HepG2 (cell line): ENCODE data around the gene EGR1. TPM values are rescaled to one million over a fixed set of nuclear protein-coding genes. Genes with fewer than 3 reads are reported as not detected.

ENCODE experiments used
- ATAC-seq: fragments of 200-7000 bp; cut with Tn5 transposase; 3 replicates; pipeline ENCODE4 v1.9.1; 2020; ENCODE audit warnings: mild to moderate bottlenecking, moderate library complexity
- BruUV-seq: library from RNA; stranded (reverse); fragments of 400-500 nt; replicated peaks from 2 replicates; lab custom pipeline; 2021; lab: Mats Ljungman, UMichigan
- CTCF ChIA-PET: fragments of 300-600 bp; formaldehyde crosslinking; extraction: SDS; loops from one replicate; lab custom pipeline; 2021; ENCODE audit warnings: low total read pairs, inconsistent platforms, low intra/inter-chr PET ratio; lab: Yijun Ruan, JAX
- POLR2A ChIA-PET: fragments of 350-600 bp; sonication (Branson Sonifier 250); formaldehyde crosslinking; loops from one replicate; lab custom pipeline; 2020; ENCODE audit warnings: antibody characterized with exemption, inconsistent platforms; lab: Yijun Ruan, JAX
- DNase-seq: peaks from one replicate; pipeline ENCODE4 v3.0.0-alpha.2; 2015; ENCODE audit warnings: low spot score
- FAIRE-seq: peaks from 3 replicates; lab custom pipeline; 2011; peaks lifted over from hg19 to GRCh38; lab: Jason Lieb, UNC
- H2AFZ ChIP-seq: one replicate; pipeline ENCODE4 v1.6.1; 2011; ENCODE audit warnings: low read length, inconsistent platforms
- H3K27ac ChIP-seq: fragments of 300-600 bp; 3 replicates; pipeline ENCODE4 v1.8.0; 2011; ENCODE audit warnings: mixed run types, mild to moderate bottlenecking, mixed read lengths, low read length, inconsistent platforms; ENCODE audit not compliant: insufficient read depth; ENCODE audit errors: extremely low read length
- H3K27me3 ChIP-seq, 2 experiments: fragments of 200-600 bp in 1 of 2; 2 replicates in 1 of 2; 3 replicates in 1 of 2; pipeline versions ENCODE4 v1.6.0 to v1.8.0; 2011; ENCODE audit warnings: low read length in 2 of 2, mild to moderate bottlenecking in 2 of 2, moderate library complexity in 2 of 2, inconsistent platforms in 1 of 2; ENCODE audit not compliant: insufficient read depth in 2 of 2, control insufficient read depth in 1 of 2
- H3K36me3 ChIP-seq, 2 experiments: fragments of 200-600 bp in 1 of 2; replicated peaks in 1 of 2; 2 replicates in 1 of 2; 3 replicates in 1 of 2; pipeline versions ENCODE4 v1.5.1 to v1.8.0; 2011; ENCODE audit warnings: low read length in 2 of 2, inconsistent platforms in 1 of 2; ENCODE audit not compliant: insufficient read depth in 2 of 2, control insufficient read depth in 1 of 2
- H3K4me1 ChIP-seq: 2 replicates; pipeline ENCODE4 v1.5.1; 2012; ENCODE audit warnings: low read length, inconsistent platforms; ENCODE audit not compliant: insufficient read depth
- H3K4me2 ChIP-seq: 2 replicates; pipeline ENCODE4 v1.6.0; 2011; ENCODE audit warnings: low read depth, low read length, inconsistent platforms
- H3K4me3 ChIP-seq, 3 experiments: fragments of 200-600 bp in 1 of 3; sonication (generic), shearing (Covaris generic) in 1 of 3; replicated peaks in 1 of 3; 2 replicates each; pipeline ENCODE4 v1.5.1; 2011 to 2016; ENCODE audit warnings: low read length in 3 of 3, inconsistent platforms in 2 of 3, low read depth in 2 of 3, mild to moderate bottlenecking in 2 of 3, control low read depth in 1 of 3, mixed read lengths in 1 of 3; ENCODE audit not compliant: insufficient read depth in 1 of 3
- H3K79me2 ChIP-seq: one replicate; pipeline ENCODE4 v1.6.1; 2011; ENCODE audit warnings: low read length, inconsistent platforms; ENCODE audit not compliant: insufficient read depth
- H3K9ac ChIP-seq: 2 replicates; pipeline ENCODE4 v1.6.0; 2011; ENCODE audit warnings: mild to moderate bottlenecking, low read depth, low read length, inconsistent platforms; ENCODE audit not compliant: insufficient read depth
- H3K9me3 ChIP-seq: 2 replicates; pipeline ENCODE4 v1.5.1; 2012; ENCODE audit warnings: mild to moderate bottlenecking, low read length
- H4K20me1 ChIP-seq: 2 replicates; pipeline ENCODE4 v1.6.0; 2011; ENCODE audit warnings: inconsistent platforms, mild to moderate bottlenecking, low read length, moderate library complexity; ENCODE audit not compliant: insufficient read depth
- AGO2 ChIP-seq: fragments of 200-400 bp; formaldehyde crosslinking; optimal IDR thresholded peaks from 2 replicates; pipeline ENCODE3; 2017; ENCODE audit warnings: mild to moderate bottlenecking, low read depth, low read length, moderate library complexity
- ARNTL ChIP-seq: sonication (generic); formaldehyde crosslinking; IDR thresholded peaks from 2 replicates; pipeline ENCODE4 v1.4.0; 2020; ENCODE audit warnings: mild to moderate bottlenecking, missing genetic modification reagents
- ATM ChIP-seq: fragments of 450-650 bp; IDR thresholded peaks from 2 replicates; pipeline ENCODE4 v1.7.1; 2017; ENCODE audit warnings: mild to moderate bottlenecking, borderline replicate concordance
- HIVEP1 ChIP-seq: sonication (generic); formaldehyde crosslinking; IDR thresholded peaks from 2 replicates; pipeline ENCODE4 v1.4.0; 2020; ENCODE audit warnings: mild to moderate bottlenecking, missing genetic modification reagents
- HOXA9 ChIP-seq: sonication (generic); formaldehyde crosslinking; IDR thresholded peaks from 2 replicates; pipeline ENCODE4 v1.8.1; 2022; ENCODE audit warnings: missing genetic modification reagents, mild to moderate bottlenecking, moderate library complexity, borderline replicate concordance
- JARID2 ChIP-seq: sonication (generic); formaldehyde crosslinking; IDR thresholded peaks from 2 replicates; pipeline ENCODE4 v1.8.1; 2023; ENCODE audit warnings: missing genetic modification reagents, inconsistent platforms; ENCODE audit not compliant: insufficient replicate concordance
- MED13 ChIP-seq: sonication (generic); formaldehyde crosslinking; IDR thresholded peaks from 2 replicates; pipeline ENCODE4 v1.5.0; 2020; ENCODE audit warnings: missing genetic modification reagents
- MLLT10 ChIP-seq: sonication (generic); formaldehyde crosslinking; IDR thresholded peaks from 2 replicates; pipeline ENCODE4 v1.4.0; 2020; ENCODE audit warnings: missing genetic modification reagents
- NFE2L1 ChIP-seq: sonication (generic); formaldehyde crosslinking; IDR thresholded peaks from 2 replicates; pipeline ENCODE4 v1.4.0; 2020; ENCODE audit warnings: missing genetic modification reagents, mild to moderate bottlenecking, borderline replicate concordance
- POLR2G ChIP-seq: fragments of 200-400 bp; formaldehyde crosslinking; IDR thresholded peaks from 2 replicates; pipeline ENCODE4 v1.6.1; 2018; ENCODE audit warnings: mild to moderate bottlenecking, low read depth, low read length, moderate library complexity
- RFXANK ChIP-seq: IDR thresholded peaks from 2 replicates; pipeline ENCODE4 v1.6.1; 2016
- RFXAP ChIP-seq: sonication (generic); formaldehyde crosslinking; IDR thresholded peaks from 2 replicates; pipeline ENCODE4 v1.4.0; 2020; ENCODE audit warnings: missing genetic modification reagents, borderline replicate concordance
- RXRA ChIP-seq: sonication (generic); formaldehyde crosslinking; IDR thresholded peaks from 2 replicates; pipeline ENCODE4 v1.5.1; 2020; ENCODE audit warnings: missing genetic modification reagents
- TBP ChIP-seq: sonication (generic); formaldehyde crosslinking; IDR thresholded peaks from 2 replicates; pipeline ENCODE4 v1.5.0; 2020; ENCODE audit warnings: missing genetic modification reagents
- ZNF629 ChIP-seq: sonication (generic); formaldehyde crosslinking; conservative IDR thresholded peaks from 2 replicates; pipeline ENCODE4 v1.5.0; 2020; ENCODE audit warnings: missing genetic modification reagents
- ZNF713 ChIP-seq: sonication (generic); formaldehyde crosslinking; IDR thresholded peaks from 2 replicates; pipeline ENCODE4 v1.4.0; 2020; ENCODE audit warnings: mild to moderate bottlenecking, missing genetic modification reagents
- ZNF777 ChIP-seq: sonication (generic); formaldehyde crosslinking; IDR thresholded peaks from 2 replicates; pipeline ENCODE4 v1.4.0; 2020; ENCODE audit warnings: missing genetic modification reagents
- WGBS: methylation state at CpG from one replicate; pipeline ENCODE4 v1.1.6; 2017; ENCODE audit warnings: low lambda C conversion rate; 5-methylcytosine and 5-hydroxymethylcytosine counted together
- in situ Hi-C: cut with HindIII; loops from 2 replicates; pipeline ENCODE4 v1.10.0; 2017; ENCODE audit warnings: low pct_unique_long_range_greater_than_20kb; ENCODE audit not compliant: extremely low pct_ligation_motif_present
- intact Hi-C: fragments of 100-400 bp; cut with micrococcal nuclease; formaldehyde crosslinking; loops from one replicate; pipeline ENCODE4 v1.10.0; 2022; ENCODE audit not compliant: unreplicated experiment
- polyA plus RNA-seq, 8 experiments: library from polyadenylated mRNA; depleted of rRNA in 3 of 8; stranded (reverse) in 7 of 8; unstranded in 1 of 8; fragments of >200 nt; fragmentation: Illumina TruSeq in 4 of 8; extraction: Trizol in 4 of 8; gene quantifications; 2 replicates each; pipeline versions ENCODE4 v1.2.1 to v1.2.3, GENCODE V29; 2011 to 2016; ENCODE audit warnings: low read depth in 4 of 8, missing spikeins in 1 of 8, mixed read lengths in 1 of 8; ENCODE audit not compliant: insufficient read depth in 1 of 8
- total RNA-seq, 5 experiments: library from RNA; depleted of rRNA; stranded (reverse); fragments of >200 nt; fragmentation: Illumina TruSeq; extraction: Trizol; gene quantifications; 2 replicates each; pipeline ENCODE4 v1.2.3, GENCODE V29; 2016; ENCODE audit warnings: low read depth in 1 of 5
- TF ChIP-seq, protein P1 (sequence below): IDR thresholded peaks from 2 replicates; pipeline ENCODE4 v1.6.1; 2018; ENCODE audit warnings: missing genetic modification reagents
- TF ChIP-seq, protein P2 (sequence below): sonication (generic); formaldehyde crosslinking; IDR thresholded peaks from 2 replicates; pipeline ENCODE4 v1.4.0; 2020; ENCODE audit warnings: missing genetic modification reagents
- TF ChIP-seq, protein P3 (sequence below): fragments of 450-650 bp; IDR thresholded peaks from 2 replicates; pipeline ENCODE4 v1.6.1; 2016

EGR1 gene
- total and polyA plus RNA-seq, 2 of the 13 experiments (the other 11 are each of a cell fraction or from before 2014, with no cell fraction given): 4.1 to 4.5 TPM

DNA sequence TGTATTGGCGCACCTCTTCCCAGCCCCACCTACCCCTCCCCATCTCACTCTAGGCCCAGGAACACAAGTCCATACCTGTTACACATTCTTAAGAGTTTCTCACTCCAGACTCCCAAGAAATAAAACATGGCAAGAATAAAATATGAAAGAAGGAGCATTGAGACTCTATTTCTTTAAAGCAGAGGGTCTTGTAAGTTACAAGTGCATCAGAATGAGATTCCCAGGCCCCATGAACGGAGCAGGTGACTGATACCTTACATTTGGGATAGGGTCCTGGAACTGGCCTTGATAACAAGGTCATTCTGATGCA, 5.7 kb downstream of the EGR1 start:
- Histone ChIP-seq H3K4me1 (peaks cover 54% of the 10 kb centered on the region), H3K9ac (no peak overlapping the region), H3K79me2 (peaks cover 3% of the 10 kb centered on the region), H4K20me1 (peaks cover 3% of the 10 kb centered on the region; the same call in 1 of the 2 replicates), H3K4me3 (no peak overlapping the region), H2AFZ (no peak overlapping the region), H3K36me3 (peaks cover 0 to 7% of the 10 kb centered on the region in 2 experiments; a peak in 2 of 5 replicates), H3K27me3 (0 out of 5 replicates have a peak, but pooled peaks cover 0 to 2% of the 10 kb centered on the region in 2 experiments), H3K9me3 (no peaks in the 10 kb centered on the region), H3K4me2 (no peak overlapping the region), H3K27ac (no peak overlapping the region)
- POLR2A ChIA-PET: interaction anchor here (2.2 kb wide), 1 partner anchor 22 kb away, joined by 7 read pairs; no protein-coding TSS in a partner anchor
- ATAC-seq (no peak), FAIRE-seq (no peak), DNase-seq (no peak)
- intact Hi-C loops: no loop called here
- TF ChIP-seq ZNF777 (CRISPR knock-in tag) (no peak), ZNF713 (CRISPR knock-in tag) (no peak), NFE2L1 (CRISPR knock-in tag) (no peak), HOXA9 (CRISPR knock-in tag) (no peak), ARNTL (no peak), JARID2 (CRISPR knock-in tag) (no peak), TBP (CRISPR knock-in tag) (no peak), HIVEP1 (CRISPR knock-in tag) (no peak), RXRA (CRISPR knock-in tag) (no peak), AGO2 (no peak), MLLT10 (no peak), RFXAP (no peak), RFXANK (CRISPR knock-in tag) (no peak), ZNF629 (CRISPR knock-in tag) (no peak), ATM (no peak), MED13 (CRISPR knock-in tag) (no peak), POLR2G (no peak)
- TF ChIP-seq, protein P1, sequence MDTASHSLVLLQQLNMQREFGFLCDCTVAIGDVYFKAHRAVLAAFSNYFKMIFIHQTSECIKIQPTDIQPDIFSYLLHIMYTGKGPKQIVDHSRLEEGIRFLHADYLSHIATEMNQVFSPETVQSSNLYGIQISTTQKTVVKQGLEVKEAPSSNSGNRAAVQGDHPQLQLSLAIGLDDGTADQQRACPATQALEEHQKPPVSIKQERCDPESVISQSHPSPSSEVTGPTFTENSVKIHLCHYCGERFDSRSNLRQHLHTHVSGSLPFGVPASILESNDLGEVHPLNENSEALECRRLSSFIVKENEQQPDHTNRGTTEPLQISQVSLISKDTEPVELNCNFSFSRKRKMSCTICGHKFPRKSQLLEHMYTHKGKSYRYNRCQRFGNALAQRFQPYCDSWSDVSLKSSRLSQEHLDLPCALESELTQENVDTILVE (CRISPR knock-in tag): no peak
- TF ChIP-seq, protein P2, sequence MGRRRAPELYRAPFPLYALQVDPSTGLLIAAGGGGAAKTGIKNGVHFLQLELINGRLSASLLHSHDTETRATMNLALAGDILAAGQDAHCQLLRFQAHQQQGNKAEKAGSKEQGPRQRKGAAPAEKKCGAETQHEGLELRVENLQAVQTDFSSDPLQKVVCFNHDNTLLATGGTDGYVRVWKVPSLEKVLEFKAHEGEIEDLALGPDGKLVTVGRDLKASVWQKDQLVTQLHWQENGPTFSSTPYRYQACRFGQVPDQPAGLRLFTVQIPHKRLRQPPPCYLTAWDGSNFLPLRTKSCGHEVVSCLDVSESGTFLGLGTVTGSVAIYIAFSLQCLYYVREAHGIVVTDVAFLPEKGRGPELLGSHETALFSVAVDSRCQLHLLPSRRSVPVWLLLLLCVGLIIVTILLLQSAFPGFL (CRISPR knock-in tag): no peak
- TF ChIP-seq, protein P3, sequence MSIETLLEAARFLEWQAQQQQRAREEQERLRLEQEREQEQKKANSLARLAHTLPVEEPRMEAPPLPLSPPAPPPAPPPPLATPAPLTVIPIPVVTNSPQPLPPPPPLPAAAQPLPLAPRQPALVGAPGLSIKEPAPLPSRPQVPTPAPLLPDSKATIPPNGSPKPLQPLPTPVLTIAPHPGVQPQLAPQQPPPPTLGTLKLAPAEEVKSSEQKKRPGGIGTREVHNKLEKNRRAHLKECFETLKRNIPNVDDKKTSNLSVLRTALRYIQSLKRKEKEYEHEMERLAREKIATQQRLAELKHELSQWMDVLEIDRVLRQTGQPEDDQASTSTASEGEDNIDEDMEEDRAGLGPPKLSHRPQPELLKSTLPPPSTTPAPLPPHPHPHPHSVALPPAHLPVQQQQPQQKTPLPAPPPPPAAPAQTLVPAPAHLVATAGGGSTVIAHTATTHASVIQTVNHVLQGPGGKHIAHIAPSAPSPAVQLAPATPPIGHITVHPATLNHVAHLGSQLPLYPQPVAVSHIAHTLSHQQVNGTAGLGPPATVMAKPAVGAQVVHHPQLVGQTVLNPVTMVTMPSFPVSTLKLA: no peak
- no TSS peak for BruUV-seq
- in situ Hi-C loops: no loop called here
- CTCF ChIA-PET: no interaction called here
- WGBS: 61% methylated on average over 2 of the region's 2 CpGs
